Mucosa of stomach (tissue), 1 donor: ENCODE measurements around the gene TAS1R3.

Source experiments
- H3K27me3 ChIP-seq: one replicate; pipeline ENCODE4 v1.7.0; 2013; ENCODE audit warnings: mild to moderate bottlenecking, low read length; ENCODE audit not compliant: control insufficient read depth, insufficient read depth
- H3K36me3 ChIP-seq: one replicate; pipeline ENCODE4 v1.7.0; 2013; ENCODE audit warnings: low read length; ENCODE audit not compliant: control insufficient read depth, insufficient read depth
- H3K4me1 ChIP-seq: one replicate; pipeline ENCODE4 v1.7.0; 2013; ENCODE audit warnings: mild to moderate bottlenecking, low read length; ENCODE audit not compliant: control insufficient read depth, insufficient read depth
- H3K4me3 ChIP-seq: one replicate; pipeline ENCODE4 v1.7.0; 2013; ENCODE audit warnings: low read length
- H3K9ac ChIP-seq: one replicate; pipeline ENCODE4 v1.7.0; 2013; ENCODE audit warnings: mild to moderate bottlenecking, low read length, moderate library complexity
- H3K9me3 ChIP-seq: one replicate; pipeline ENCODE4 v1.7.0; 2013; ENCODE audit warnings: mild to moderate bottlenecking, low read length, moderate library complexity; ENCODE audit not compliant: control insufficient read depth
- donor health status: Pancreatic carcinoma.

The TAS1R3 gene

GRCh38 chr1:1307261-1307922, 23.7 kb upstream of the TAS1R3 start:
- Histone ChIP-seq H3K36me3 (peaks cover 8% of the 10 kb centered on the region), H3K9ac (peak overlapping the region; percentile 55), H3K4me3 (peak overlapping the region; percentile 54), H3K9me3 (no peaks in the 10 kb centered on the region), H3K4me1 (peaks cover 49% of the 10 kb centered on the region), H3K27me3 (no peaks in the 10 kb centered on the region)

GRCh38 chr1:1307923-1308755, 22.9 kb upstream of the TAS1R3 start, which contains the start of the genes ACAP3 and PUSL1:
Gene ACAP3 (minus strand): TSS chr1:1307930. CDS start chr1:1307815, 115 bp downstream.
Gene PUSL1 (plus strand): TSS chr1:1308597. CDS start chr1:1308644, 47 bp downstream.
- H3K4me1 ChIP-seq: peaks cover 47% of the 10 kb centered on the region
- H3K9me3 ChIP-seq: no peaks in the 10 kb centered on the region
- H3K4me3 ChIP-seq: peak within 1 kb of the TSS; percentile 54
- peaks cover 8% of the 10 kb centered on the region for H3K36me3 ChIP-seq
- no peaks in the 10 kb centered on the region for H3K27me3 ChIP-seq
- H3K9ac ChIP-seq: peak within 1 kb of the TSS; percentile 61

- no peaks in the 10 kb centered on the region for H3K9me3 ChIP-seq
- H3K9ac ChIP-seq: peak overlapping the region; percentile 61
- peaks cover 40% of the 10 kb centered on the region for H3K4me1 ChIP-seq
- no peaks in the 10 kb centered on the region for H3K27me3 ChIP-seq
- peaks cover 8% of the 10 kb centered on the region for H3K36me3 ChIP-seq
- H3K4me3 ChIP-seq: peak overlapping the region; percentile 22
These were observed 22.3 kb upstream of the TAS1R3 start for GRCh38 chr1:1308756-1309250.

GRCh38 chr1:1309251-1310108, 21.6 kb upstream of the TAS1R3 start:
- Histone ChIP-seq H3K36me3 (peaks cover 8% of the 10 kb centered on the region), H3K9me3 (no peaks in the 10 kb centered on the region), H3K27me3 (no peaks in the 10 kb centered on the region), H3K4me3 (peak overlapping the region; percentile 22), H3K9ac (peak overlapping the region; percentile 61), H3K4me1 (peaks cover 33% of the 10 kb centered on the region)

- Histone ChIP-seq H3K9me3 (no peaks in the 10 kb centered on the region), H3K4me1 (peaks cover 28% of the 10 kb centered on the region), H3K36me3 (peaks cover 8% of the 10 kb centered on the region), H3K9ac (peak overlapping the region; percentile 61), H3K4me3 (no peak overlapping the region), H3K27me3 (no peaks in the 10 kb centered on the region)
These were observed 21.0 kb upstream of the TAS1R3 start for GRCh38 chr1:1310109-1310385.

- Histone ChIP-seq H3K9ac (no peak overlapping the region), H3K36me3 (peaks cover 8% of the 10 kb centered on the region), H3K27me3 (no peaks in the 10 kb centered on the region), H3K4me3 (no peak overlapping the region), H3K9me3 (no peaks in the 10 kb centered on the region), H3K4me1 (peaks cover 22% of the 10 kb centered on the region)
These were observed 20.5 kb upstream of the TAS1R3 start for GRCh38 chr1:1310476-1311053.

- H3K27me3 ChIP-seq: no peaks in the 10 kb centered on the region
- no peak overlapping the region for H3K4me3 ChIP-seq
- peaks cover 8% of the 10 kb centered on the region for H3K36me3 ChIP-seq
- no peak overlapping the region for H3K9ac ChIP-seq
- H3K4me1 ChIP-seq: peaks cover 14% of the 10 kb centered on the region
- no peaks in the 10 kb centered on the region for H3K9me3 ChIP-seq
These were observed 19.7 kb upstream of the TAS1R3 start for GRCh38 chr1:1311107-1312104.

- Histone ChIP-seq H3K27me3 (no peaks in the 10 kb centered on the region), H3K9ac (no peak overlapping the region), H3K36me3 (peaks cover 8% of the 10 kb centered on the region), H3K9me3 (no peaks in the 10 kb centered on the region), H3K4me1 (peaks cover 11% of the 10 kb centered on the region), H3K4me3 (no peak overlapping the region)
These were observed 18.4 kb upstream of the TAS1R3 start for GRCh38 chr1:1312450-1313314.

GRCh38 chr1:1313500-1314236, 17.4 kb upstream of the TAS1R3 start:
- Histone ChIP-seq H3K9ac (no peak overlapping the region), H3K36me3 (peaks cover 8% of the 10 kb centered on the region), H3K4me3 (no peak overlapping the region), H3K4me1 (peaks cover 21% of the 10 kb centered on the region), H3K9me3 (no peaks in the 10 kb centered on the region), H3K27me3 (no peaks in the 10 kb centered on the region)

- Histone ChIP-seq H3K9me3 (no peaks in the 10 kb centered on the region), H3K9ac (no peak overlapping the region), H3K4me1 (peaks cover 22% of the 10 kb centered on the region), H3K4me3 (no peak overlapping the region), H3K27me3 (no peaks in the 10 kb centered on the region), H3K36me3 (peaks cover 8% of the 10 kb centered on the region)
These were observed 16.9 kb upstream of the TAS1R3 start for GRCh38 chr1:1314237-1314586.
